SH-SY5Y (cell line): ENCODE results near the gene FAM120AOS.

Experiments used
- GATA2 ChIP-seq: IDR thresholded peaks from 2 replicates; pipeline ENCODE4 v1.6.1; 2011; ENCODE audit warnings: mild to moderate bottlenecking, low read depth, low read length
- GATA3 ChIP-seq: IDR thresholded peaks from 2 replicates; pipeline ENCODE4 v1.6.1; 2011; ENCODE audit warnings: low read depth, mild to moderate bottlenecking, low read length, moderate library complexity

The FAM120AOS gene

GRCh38 chr9:93436655-93437407 is 16.6 kb downstream of the FAM120AOS start:
- TF ChIP-seq GATA3 (no peak), GATA2 (no peak)

GRCh38 chr9:93436218-93436617 is 17.2 kb downstream of the FAM120AOS start:
- TF ChIP-seq GATA2 = no peak

GRCh38 chr9:93435386-93435785 is 18.0 kb downstream of the FAM120AOS start:
- TF ChIP-seq GATA3 = no peak

- no peak for TF ChIP-seq GATA3
- no peak for TF ChIP-seq GATA2
Measured at GRCh38 chr9:93434056-93434455, 19.3 kb downstream of the FAM120AOS start.

GRCh38 chr9:93432964-93433363 is 20.4 kb downstream of the FAM120AOS start:
- TF ChIP-seq GATA3 (no peak), GATA2 (no peak)

- TF ChIP-seq GATA2 (no peak), GATA3 (no peak)
Measured at GRCh38 chr9:93431539-93432105, 21.8 kb downstream of the FAM120AOS start.

- no peak for TF ChIP-seq GATA3
- no peak for TF ChIP-seq GATA2
Measured at GRCh38 chr9:93427655-93428379, 25.6 kb downstream of the FAM120AOS start.

- TF ChIP-seq GATA3 (no peak), GATA2 (no peak)
Measured at GRCh38 chr9:93422977-93423616, 30.3 kb downstream of the FAM120AOS start.

- TF ChIP-seq GATA2 = no peak
- no peak for TF ChIP-seq GATA3
Measured at GRCh38 chr9:93419023-93419422, 34.4 kb downstream of the FAM120AOS start.

GRCh38 chr9:93417538-93417937 is 35.8 kb downstream of the FAM120AOS start:
- TF ChIP-seq GATA2 (no peak), GATA3 (no peak)

GRCh38 chr9:93416530-93417235 is 36.7 kb downstream of the FAM120AOS start:
- TF ChIP-seq GATA2 = no peak
- TF ChIP-seq GATA3 = no peak

GRCh38 chr9:93415176-93415690 is 38.1 kb downstream of the FAM120AOS start:
- TF ChIP-seq GATA3 = no peak
- TF ChIP-seq GATA2 = no peak

GRCh38 chr9:93413530-93413929 is 39.9 kb downstream of the FAM120AOS start:
- TF ChIP-seq GATA2 = no peak
- TF ChIP-seq GATA3 = no peak

GRCh38 chr9:93406371-93406770 is 47.0 kb downstream of the FAM120AOS start:
- TF ChIP-seq GATA3 = no peak
- no peak for TF ChIP-seq GATA2

- no peak for TF ChIP-seq GATA3
- no peak for TF ChIP-seq GATA2
Measured at GRCh38 chr9:93398471-93398870, 54.9 kb downstream of the FAM120AOS start.
